Measurements from ENCODE around the gene GREB1L.

Gene GREB1L

GRCh38 chr18:21327101-21327500 is 85.1 kb downstream of the GREB1L start:
- no peak overlapping the region for H3K4me3 ChIP-seq (ENCODE audit: low read depth, low read length)
- TF ChIP-seq, protein P1, sequence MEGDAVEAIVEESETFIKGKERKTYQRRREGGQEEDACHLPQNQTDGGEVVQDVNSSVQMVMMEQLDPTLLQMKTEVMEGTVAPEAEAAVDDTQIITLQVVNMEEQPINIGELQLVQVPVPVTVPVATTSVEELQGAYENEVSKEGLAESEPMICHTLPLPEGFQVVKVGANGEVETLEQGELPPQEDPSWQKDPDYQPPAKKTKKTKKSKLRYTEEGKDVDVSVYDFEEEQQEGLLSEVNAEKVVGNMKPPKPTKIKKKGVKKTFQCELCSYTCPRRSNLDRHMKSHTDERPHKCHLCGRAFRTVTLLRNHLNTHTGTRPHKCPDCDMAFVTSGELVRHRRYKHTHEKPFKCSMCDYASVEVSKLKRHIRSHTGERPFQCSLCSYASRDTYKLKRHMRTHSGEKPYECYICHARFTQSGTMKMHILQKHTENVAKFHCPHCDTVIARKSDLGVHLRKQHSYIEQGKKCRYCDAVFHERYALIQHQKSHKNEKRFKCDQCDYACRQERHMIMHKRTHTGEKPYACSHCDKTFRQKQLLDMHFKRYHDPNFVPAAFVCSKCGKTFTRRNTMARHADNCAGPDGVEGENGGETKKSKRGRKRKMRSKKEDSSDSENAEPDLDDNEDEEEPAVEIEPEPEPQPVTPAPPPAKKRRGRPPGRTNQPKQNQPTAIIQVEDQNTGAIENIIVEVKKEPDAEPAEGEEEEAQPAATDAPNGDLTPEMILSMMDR (IDR thresholded peaks at IDR 0.05; ENCODE audit: insufficient read depth, low read depth, low read length, missing control alignments) = no peak
- DNase-seq (ENCODE audit: low read depth) = no peak

DNA sequence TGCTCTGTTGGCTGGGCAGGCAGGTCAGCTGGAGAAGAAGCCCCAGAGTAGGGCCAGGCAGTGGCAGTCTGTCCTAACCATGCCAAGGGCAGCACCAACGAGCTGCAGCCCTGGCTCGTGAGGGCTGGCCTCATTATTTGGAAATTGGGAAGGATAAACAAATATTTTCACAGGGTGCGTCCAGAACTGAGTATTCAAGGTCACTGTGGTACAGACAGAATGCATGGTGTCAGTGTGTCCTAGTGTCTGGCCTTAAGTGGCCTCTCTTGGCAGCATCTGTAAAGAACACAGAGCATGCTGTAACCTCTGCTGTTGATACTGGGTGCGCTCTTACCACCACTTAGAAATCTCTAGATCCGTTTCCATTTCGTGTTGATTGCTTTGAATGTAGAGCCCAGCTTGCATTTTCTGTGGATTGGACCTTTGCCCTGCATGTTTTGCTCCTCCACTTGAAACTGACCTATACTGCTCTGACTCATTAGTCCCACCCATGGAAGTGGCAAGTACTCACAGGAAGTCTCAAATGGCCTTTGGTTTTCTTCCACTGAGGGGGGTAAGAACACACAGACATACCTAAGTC is 88.2 kb downstream of the GREB1L start:
- H3K4me3 ChIP-seq (ENCODE audit: low read depth, low read length) = no peak overlapping the region
- TF ChIP-seq, protein P1 (IDR thresholded peaks at IDR 0.05; ENCODE audit: insufficient read depth, low read depth, low read length, missing control alignments) = no peak
- DNase-seq (ENCODE audit: low read depth) = peak; percentile 32

DNA sequence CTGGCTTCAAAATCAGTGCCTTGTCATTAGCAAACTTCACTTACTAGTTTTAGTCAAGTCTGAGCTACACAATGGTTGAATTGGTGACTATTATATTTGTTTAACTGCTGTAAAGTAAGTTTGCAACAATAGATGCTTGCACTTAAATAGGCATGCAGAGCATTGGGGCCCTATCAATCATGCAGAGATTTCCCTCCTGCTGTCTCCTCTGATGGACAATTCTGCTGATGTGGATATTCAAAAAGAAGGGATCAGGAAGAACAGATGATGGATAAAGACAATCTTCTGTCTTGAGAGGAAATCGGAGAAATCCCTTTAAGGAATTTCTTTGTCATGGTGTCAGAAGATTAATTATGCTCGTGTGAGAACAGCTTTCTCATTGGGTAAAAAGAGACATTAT is 89.0 kb downstream of the GREB1L start:
- TF ChIP-seq, protein P1 (IDR thresholded peaks at IDR 0.05; ENCODE audit: insufficient read depth, low read depth, low read length, missing control alignments) = no peak
- no peak for DNase-seq (ENCODE audit: low read depth)
- no peak overlapping the region for H3K4me3 ChIP-seq (ENCODE audit: low read depth, low read length)

DNA sequence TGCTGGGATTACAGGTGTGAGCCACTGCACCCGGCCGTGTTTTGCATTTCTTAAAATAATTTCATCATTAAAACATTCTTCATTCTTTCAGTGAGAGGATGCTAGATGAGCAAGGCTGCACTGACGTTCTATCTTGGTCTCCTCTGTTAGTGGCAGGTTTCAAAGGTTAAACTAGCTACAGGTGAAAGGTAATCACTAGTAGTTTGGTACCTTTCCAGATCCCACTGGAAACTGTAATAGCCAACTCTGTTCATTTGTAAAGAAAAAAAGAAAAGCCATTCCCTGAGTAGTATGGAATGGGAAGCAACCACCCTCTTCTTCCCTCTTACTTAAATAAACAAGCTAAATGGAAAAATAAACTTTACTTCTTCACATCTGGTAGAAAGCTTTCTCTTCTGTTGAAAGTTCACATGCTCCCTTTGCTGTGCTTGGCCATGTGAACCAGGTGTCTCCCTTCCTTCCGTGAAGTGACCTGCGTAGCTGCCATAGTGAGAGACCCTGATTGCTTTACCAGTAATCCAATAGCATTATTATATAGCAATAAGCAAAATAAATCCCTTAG is 94.0 kb downstream of the GREB1L start:
- DNase-seq (ENCODE audit: low read depth) = no peak
- TF ChIP-seq, protein P1 (IDR thresholded peaks at IDR 0.05; ENCODE audit: insufficient read depth, low read depth, low read length, missing control alignments) = no peak
- no peak overlapping the region for H3K4me3 ChIP-seq (ENCODE audit: low read depth, low read length)

DNA sequence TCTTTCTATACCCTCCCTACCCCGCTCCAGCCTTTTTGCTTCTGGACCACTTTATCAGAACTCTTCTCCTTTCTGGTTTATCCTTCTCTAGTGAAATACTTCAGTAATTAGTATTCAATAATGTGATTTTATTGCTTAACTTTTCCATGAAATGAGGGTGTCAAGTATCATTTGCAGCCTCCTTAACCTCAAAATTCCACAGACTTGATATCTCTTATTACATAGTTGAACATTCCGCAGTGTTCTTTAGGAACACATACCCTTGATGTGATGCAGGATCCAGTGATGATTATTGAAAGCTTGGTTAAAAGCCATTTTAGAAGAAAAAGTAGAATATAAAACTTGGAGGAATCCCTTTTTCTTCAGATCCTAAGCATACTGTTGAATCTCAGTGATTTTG is 94.8 kb downstream of the GREB1L start:
- DNase-seq (ENCODE audit: low read depth) = no peak
- TF ChIP-seq, protein P1 (IDR thresholded peaks at IDR 0.05; ENCODE audit: insufficient read depth, low read depth, low read length, missing control alignments) = no peak
- no peak overlapping the region for H3K4me3 ChIP-seq (ENCODE audit: low read depth, low read length)

DNA sequence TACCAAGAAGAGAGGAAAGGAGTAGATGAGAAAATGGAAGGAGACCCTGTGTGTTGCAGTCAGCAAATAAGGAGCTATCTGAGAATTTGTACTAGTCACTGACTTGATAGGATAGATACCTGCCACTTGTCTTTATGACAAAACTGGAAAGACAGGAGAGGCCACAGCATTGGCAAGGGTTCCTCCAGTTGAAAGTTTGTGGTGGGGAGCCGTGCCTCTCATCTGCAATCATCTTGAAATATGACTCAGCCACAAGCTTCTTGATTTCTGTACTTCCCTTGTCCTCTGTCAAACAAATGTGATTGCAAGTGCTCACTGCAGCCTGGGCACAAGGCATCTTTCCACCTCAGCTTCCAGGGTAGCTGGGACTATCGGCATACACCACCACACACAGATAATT is 99.1 kb downstream of the GREB1L start:
- H3K4me3 ChIP-seq (ENCODE audit: low read depth, low read length) = no peak overlapping the region
- DNase-seq (ENCODE audit: low read depth) = peak; percentile 21
- TF ChIP-seq, protein P1 (IDR thresholded peaks at IDR 0.05; ENCODE audit: insufficient read depth, low read depth, low read length, missing control alignments) = no peak

- TF ChIP-seq, protein P1 (IDR thresholded peaks at IDR 0.05; ENCODE audit: insufficient read depth, low read depth, low read length, missing control alignments) = no peak
- DNase-seq (ENCODE audit: low read depth) = no peak
- no peak overlapping the region for H3K4me3 ChIP-seq (ENCODE audit: low read depth, low read length)
Measured at GRCh38 chr18:21342372-21342771, 100.3 kb downstream of the GREB1L start.
